IMR-90 (cell line): ENCODE data around the gene HAGH. TPM values are rescaled to one million over a fixed set of nuclear protein-coding genes. Genes with fewer than 3 reads are reported as not detected.

Source experiments
- ATAC-seq: fragments of 200-7000 bp; cut with Tn5 transposase; 2 replicates; pipeline ENCODE4 v1.9.1; 2020; ENCODE audit warnings: low read depth, mild to moderate bottlenecking, moderate library complexity
- BruUV-seq: library from RNA; stranded (reverse); fragments of 400-500 nt; replicated peaks from 2 replicates; lab custom pipeline; 2021; lab: Mats Ljungman, UMichigan
- CTCF ChIA-PET: fragments of 300-600 bp; formaldehyde crosslinking; extraction: SDS; loops from one replicate; lab custom pipeline; 2021; ENCODE audit warnings: antibody characterized with exemption; lab: Yijun Ruan, JAX
- POLR2A ChIA-PET: fragments of 300-600 bp; sonication (Branson Sonifier 250); formaldehyde crosslinking; loops from one replicate; lab custom pipeline; 2022; ENCODE audit warnings: antibody characterized with exemption; ENCODE audit not compliant: unreplicated experiment; lab: Charles Lee
- DNase-seq: peaks from one replicate; pipeline ENCODE4 v3.0.0; 2013
- H2AFZ ChIP-seq: replicated peaks from 2 replicates; pipeline ENCODE3; 2013; ENCODE audit warnings: low read length, mild to moderate bottlenecking; ENCODE audit not compliant: poor library complexity
- H2AK5ac ChIP-seq: 2 replicates; pipeline ENCODE4 v1.6.1; 2013; ENCODE audit warnings: low read depth, low read length, inconsistent platforms
- H2AK9ac ChIP-seq: replicated peaks from 2 replicates; pipeline ENCODE3; 2013; ENCODE audit warnings: mild to moderate bottlenecking, low read depth, low read length, moderate library complexity; ENCODE audit not compliant: poor library complexity
- H2BK120ac ChIP-seq: 2 replicates; pipeline ENCODE4 v1.6.1; 2013; ENCODE audit warnings: low read depth, low read length, inconsistent platforms
- H2BK15ac ChIP-seq: 3 replicates; pipeline ENCODE4 v1.6.1; 2013; ENCODE audit warnings: low read depth, low read length, inconsistent platforms
- H2BK20ac ChIP-seq: 2 replicates; pipeline ENCODE4 v1.6.1; 2013; ENCODE audit warnings: low read depth, mild to moderate bottlenecking, inconsistent platforms, low read length, moderate library complexity
- H2BK5ac ChIP-seq: 2 replicates; pipeline ENCODE4 v1.6.1; 2013; ENCODE audit warnings: mild to moderate bottlenecking, low read depth, low read length, inconsistent platforms; ENCODE audit not compliant: poor library complexity, severe bottlenecking
- H3K14ac ChIP-seq: replicated peaks from 2 replicates; pipeline ENCODE4 v1.6.1; 2013; ENCODE audit warnings: low read depth, low read length, inconsistent platforms
- H3K18ac ChIP-seq: 2 replicates; pipeline ENCODE4 v1.6.1; 2013; ENCODE audit warnings: low read depth, low read length, control low read depth
- H3K23ac ChIP-seq: 2 replicates; pipeline ENCODE4 v1.6.1; 2013; ENCODE audit warnings: low read depth, low read length, inconsistent platforms
- H3K27ac ChIP-seq: 2 replicates; pipeline ENCODE4 v1.5.1; 2013; ENCODE audit warnings: mild to moderate bottlenecking, control low read depth, low read length; ENCODE audit not compliant: insufficient read depth
- H3K27me3 ChIP-seq: 2 replicates; pipeline ENCODE4 v1.6.1; 2013; ENCODE audit warnings: low read length; ENCODE audit not compliant: control insufficient read depth, insufficient read depth
- H3K36me3 ChIP-seq: 2 replicates; pipeline ENCODE4 v1.6.1; 2013; ENCODE audit warnings: low read length, mixed read lengths; ENCODE audit not compliant: control insufficient read depth, insufficient read depth
- H3K4ac ChIP-seq: 2 replicates; pipeline ENCODE4 v1.6.1; 2013; ENCODE audit warnings: low read depth, low read length, inconsistent platforms
- H3K4me1 ChIP-seq: 2 replicates; pipeline ENCODE4 v1.6.1; 2013; ENCODE audit warnings: low read length, mixed read lengths; ENCODE audit not compliant: control insufficient read depth, insufficient read depth
- H3K4me2 ChIP-seq: 2 replicates; pipeline ENCODE4 v1.6.1; 2013; ENCODE audit warnings: low read depth, mild to moderate bottlenecking, control low read depth, low read length, moderate library complexity
- H3K4me3 ChIP-seq: 2 replicates; pipeline ENCODE4 v1.5.1; 2013; ENCODE audit warnings: low read depth, mild to moderate bottlenecking, control low read depth, low read length, moderate library complexity; ENCODE audit not compliant: insufficient read depth
- H3K56ac ChIP-seq: 2 replicates; pipeline ENCODE4 v1.6.1; 2013; ENCODE audit warnings: low read length, inconsistent platforms; ENCODE audit not compliant: insufficient read depth; ENCODE audit errors: extremely low read depth
- H3K79me1 ChIP-seq, 2 experiments: 2 replicates each; pipeline ENCODE4 v1.6.1; 2013; ENCODE audit warnings: low read length in 2 of 2, inconsistent platforms in 1 of 2, low read depth in 1 of 2
- H3K9ac ChIP-seq: 2 replicates; pipeline ENCODE4 v1.6.1; 2013; ENCODE audit warnings: low read depth, low read length, control low read depth
- H3K9me1 ChIP-seq: 2 replicates; pipeline ENCODE4 v1.6.1; 2013; ENCODE audit warnings: low read length, inconsistent platforms; ENCODE audit not compliant: insufficient read depth
- H3K9me3 ChIP-seq: 2 replicates; pipeline ENCODE4 v1.6.1; 2013; ENCODE audit warnings: low read length; ENCODE audit not compliant: control insufficient read depth, insufficient read depth
- H4K20me1 ChIP-seq: 2 replicates; pipeline ENCODE4 v1.6.1; 2013; ENCODE audit warnings: low read length, inconsistent platforms; ENCODE audit not compliant: insufficient read depth
- H4K5ac ChIP-seq: 2 replicates; pipeline ENCODE4 v1.6.1; 2013; ENCODE audit warnings: mild to moderate bottlenecking, low read depth, low read length, control low read depth
- H4K8ac ChIP-seq, 2 experiments: 2 replicates each; pipeline ENCODE4 v1.6.1; 2013; ENCODE audit warnings: low read depth in 2 of 2, low read length in 2 of 2, control low read depth in 1 of 2, inconsistent platforms in 1 of 2
- H4K91ac ChIP-seq: 2 replicates; pipeline ENCODE4 v1.6.1; 2013; ENCODE audit warnings: low read depth, low read length, inconsistent platforms; ENCODE audit not compliant: insufficient read depth
- BHLHE40 ChIP-seq: fragments of 150-350 bp; IDR thresholded peaks from 2 replicates; pipeline ENCODE4 v1.6.1; 2016; ENCODE audit warnings: mild to moderate bottlenecking, low read depth, low read length
- CHD1 ChIP-seq: IDR thresholded peaks from 2 replicates; pipeline ENCODE4 v1.6.1; 2012; ENCODE audit warnings: low read depth, low read length, improper control_type of control experiment
- CTCF ChIP-seq: conservative IDR thresholded peaks from 2 replicates; pipeline ENCODE4 v1.5.1; 2012; ENCODE audit warnings: mild to moderate bottlenecking, low read depth, low read length, improper control_type of control experiment
- ELK1 ChIP-seq: fragments of 150-350 bp; IDR thresholded peaks from 2 replicates; pipeline ENCODE4 v1.6.1; 2016; ENCODE audit warnings: low read depth, mild to moderate bottlenecking, low read length, moderate library complexity, borderline replicate concordance
- MAFK ChIP-seq: IDR thresholded peaks from 2 replicates; pipeline ENCODE4 v1.6.1; 2012; ENCODE audit warnings: low read depth, low read length, improper control_type of control experiment
- MAZ ChIP-seq: IDR thresholded peaks from 2 replicates; pipeline ENCODE4 v1.6.1; 2012; ENCODE audit warnings: low read depth, mild to moderate bottlenecking, low read length, improper control_type of control experiment, moderate library complexity, borderline replicate concordance
- MXI1 ChIP-seq: IDR thresholded peaks from 2 replicates; pipeline ENCODE4 v1.6.1; 2012; ENCODE audit warnings: low read depth, mild to moderate bottlenecking, low read length, moderate library complexity, borderline replicate concordance
- NFE2L2 ChIP-seq: fragments of 150-350 bp; IDR thresholded peaks from 2 replicates; pipeline ENCODE4 v1.6.1; 2016; ENCODE audit warnings: low read depth, mild to moderate bottlenecking, low read length
- RAD21 ChIP-seq: IDR thresholded peaks from 2 replicates; pipeline ENCODE4 v1.6.1; 2012; ENCODE audit warnings: low read length, improper control_type of control experiment
- SMC3 ChIP-seq: fragments of 150-350 bp; IDR thresholded peaks from 2 replicates; pipeline ENCODE4 v1.6.1; 2016; ENCODE audit warnings: low read depth, mild to moderate bottlenecking, antibody characterized with exemption, low read length, moderate library complexity
- WGBS, 2 experiments: methylation state at CpG; one replicate each; pipeline versions ENCODE4 v1.1.5 to v1.1.7; 2013; ENCODE audit warnings: missing lambda C conversion rate in 2 of 2; ENCODE audit not compliant: insufficient read length in 1 of 2; ENCODE audit errors: extremely low coverage in 2 of 2; 5-methylcytosine and 5-hydroxymethylcytosine counted together
- dilution Hi-C: fragments of 300-500 bp; cut with HindIII; formaldehyde crosslinking; loops from one replicate; pipeline ENCODE4 v1.14.3; 2018; ENCODE audit warnings: low sequenced_read_pairs; ENCODE audit not compliant: unreplicated experiment
- in situ Hi-C: fragments of 300-500 bp; cut with MboI; formaldehyde crosslinking; loops from 3 replicates; pipeline ENCODE4 v1.14.3; 2019; ENCODE audit warnings: low sequenced_read_pairs, inconsistent platforms, mixed read lengths
- intact Hi-C: fragments of 100-400 bp; cut with micrococcal nuclease; formaldehyde crosslinking; loops from 2 replicates; pipeline ENCODE4 v1.10.0; 2022
- polyA plus RNA-seq, 3 experiments: library from polyadenylated mRNA; depleted of rRNA; stranded (reverse); fragments of >200 nt; gene quantifications; 2 replicates each; pipeline ENCODE4 v1.2.3, GENCODE V29; 2012; ENCODE audit warnings: low replicate concordance in 1 of 3
- total RNA-seq: library from RNA; depleted of rRNA; stranded (reverse); fragments of >200 nt; gene quantifications from 2 replicates; pipeline ENCODE4 v1.2.3, GENCODE V29; 2012
- TF ChIP-seq, protein P1 (sequence below): fragments of 150-350 bp; IDR thresholded peaks from 2 replicates; pipeline ENCODE4 v1.6.1; 2017; ENCODE audit warnings: mild to moderate bottlenecking, antibody characterized with exemption, low read length, low read depth

Gene HAGH
- total and polyA plus RNA-seq, 2 of the 4 experiments (the other 2 are of a cell fraction) = 30.8 to 52.2 TPM

DNA sequence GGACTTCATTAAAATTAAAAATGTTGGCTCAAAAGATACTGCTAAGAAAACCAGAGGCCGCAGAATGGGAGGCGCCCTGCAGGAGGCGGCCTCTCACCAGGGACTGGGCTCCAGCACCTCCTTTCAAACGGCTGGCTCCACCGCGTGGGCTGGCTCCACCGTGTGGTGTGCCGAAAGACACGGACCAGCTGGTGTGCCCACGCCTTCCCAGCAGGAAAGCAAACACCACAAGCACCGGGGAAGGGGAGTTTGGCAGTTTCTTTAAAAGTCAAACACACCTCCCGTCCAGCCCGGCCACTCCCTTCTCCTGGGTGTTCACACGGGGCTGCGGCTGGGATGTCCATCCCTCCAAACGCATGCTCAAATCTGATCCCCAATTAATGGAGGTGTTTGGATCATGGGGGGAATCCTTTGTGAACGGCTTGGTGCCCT is 13.9 kb downstream of the HAGH start:
- H2BK120ac ChIP-seq = no peak overlapping the region
- 0 out of 2 replicates have a peak overlapping the region, but pooled peaks have one; percentile 3 for H2AK5ac ChIP-seq
- ATAC-seq (peak; percentile 100), DNase-seq (peak; percentile 85)
- dilution Hi-C loops (no loop called here), intact Hi-C loops (loop anchor here (1.0 kb wide), 1 partner anchor 117 kb away; no protein-coding TSS in a partner anchor), in situ Hi-C loops (no loop called here)
- ChIA-PET CTCF (interaction anchor here (0.7 to 0.8 kb wide), 2 partner anchors 130 to 152 kb away, joined by 3 to 4 read pairs; partner anchors contain the start of genes MSRB1 and RPS2), POLR2A (no interaction called here)
- 0 out of 4 replicates have a peak, but pooled peaks cover 0 to 2% of the 10 kb centered on the region in 2 experiments for H3K79me1 ChIP-seq
- peaks cover 23% of the 10 kb centered on the region; the same call in 1 of the 2 replicates for H3K36me3 ChIP-seq
- no peaks in the 10 kb centered on the region for H3K27me3 ChIP-seq
- H4K91ac ChIP-seq = no peak overlapping the region
- peak overlapping the region; percentile 84 for H2AFZ ChIP-seq
- no peak overlapping the region for H2BK15ac ChIP-seq
- H3K4me2 ChIP-seq = peak overlapping the region; percentile 65
- no peak overlapping the region for H3K18ac ChIP-seq
- no peaks in the 10 kb centered on the region for H4K20me1 ChIP-seq
- BruUV-seq = no TSS peak
- no peak for TF ChIP-seq NFE2L2
- TF ChIP-seq MXI1 = peak; percentile 96
- peak; percentile 87 for TF ChIP-seq CTCF
- TF ChIP-seq BHLHE40 = peak; percentile 32; the same call in 1 of the 2 replicates
- TF ChIP-seq, protein P1, sequence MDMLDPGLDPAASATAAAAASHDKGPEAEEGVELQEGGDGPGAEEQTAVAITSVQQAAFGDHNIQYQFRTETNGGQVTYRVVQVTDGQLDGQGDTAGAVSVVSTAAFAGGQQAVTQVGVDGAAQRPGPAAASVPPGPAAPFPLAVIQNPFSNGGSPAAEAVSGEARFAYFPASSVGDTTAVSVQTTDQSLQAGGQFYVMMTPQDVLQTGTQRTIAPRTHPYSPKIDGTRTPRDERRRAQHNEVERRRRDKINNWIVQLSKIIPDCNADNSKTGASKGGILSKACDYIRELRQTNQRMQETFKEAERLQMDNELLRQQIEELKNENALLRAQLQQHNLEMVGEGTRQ = peak; percentile 37; the same call in 1 of the 2 replicates
- TF ChIP-seq MAZ = peak; percentile 30; the same call in 1 of the 2 replicates
- peak; percentile 70 for TF ChIP-seq RAD21
- no peak for TF ChIP-seq CHD1
- TF ChIP-seq SMC3 = peak; percentile 57
- TF ChIP-seq MAFK = no peak
- TF ChIP-seq ELK1 = no peak
- H4K5ac ChIP-seq = no peak overlapping the region
- H3K23ac ChIP-seq = no peak overlapping the region
- no peak overlapping the region for H3K9ac ChIP-seq
- H2BK5ac ChIP-seq = no peak overlapping the region
- H4K8ac ChIP-seq = peak overlapping the region in 1 of 2 experiments; percentile 8; a peak in 1 of 4 replicates
- H3K56ac ChIP-seq = no peak overlapping the region
- peaks cover 4% of the 10 kb centered on the region; the same call in 1 of the 2 replicates for H3K4me1 ChIP-seq
- peak overlapping the region; percentile 19; the same call in 1 of the 2 replicates for H3K27ac ChIP-seq
- no peak overlapping the region for H2BK20ac ChIP-seq
- no peak overlapping the region for H3K4me3 ChIP-seq
- H3K14ac ChIP-seq = no peak overlapping the region
- peak overlapping the region; percentile 25 for H2AK9ac ChIP-seq
- H3K9me3 ChIP-seq = no peaks in the 10 kb centered on the region
- H3K4ac ChIP-seq = peak overlapping the region; percentile 9; the same call in 1 of the 2 replicates
- WGBS, 2 experiments = no CpG with 5 or more reads among the region's 17 CpGs
- H3K9me1 ChIP-seq = peaks cover 2% of the 10 kb centered on the region; the same call in 1 of the 2 replicates
